Panc1 (cell line): ENCODE data around the gene IPO8.

Experiments used
- POLR2AphosphoS5 ChIP-seq: IDR thresholded peaks from 2 replicates; pipeline ENCODE4 v1.6.1; 2012; ENCODE audit warnings: mild to moderate bottlenecking, low read depth, low read length, moderate library complexity
- SIN3A ChIP-seq: IDR thresholded peaks from 2 replicates; pipeline ENCODE4 v1.6.1; 2012; ENCODE audit warnings: low read depth, mild to moderate bottlenecking, low read length, moderate library complexity, borderline replicate concordance; ENCODE audit not compliant: insufficient read depth
- TCF7L2 ChIP-seq: IDR thresholded peaks from 2 replicates; pipeline ENCODE4 v1.6.1; 2011; ENCODE audit warnings: mild to moderate bottlenecking, low read depth, low read length, inconsistent platforms
- TF ChIP-seq, protein P1 (sequence below): fragments of 450-650 bp; IDR thresholded peaks from 2 replicates; pipeline ENCODE4 v1.5.1; 2017; ENCODE audit warnings: mild to moderate bottlenecking
- TF ChIP-seq, protein P2 (sequence below), 2 experiments: IDR thresholded peaks; 2 replicates each; pipeline ENCODE4 v1.6.1; 2011 to 2012; ENCODE audit warnings: low read depth in 2 of 2, control low read depth in 1 of 2, low read length in 1 of 2, mild to moderate bottlenecking in 1 of 2, moderate library complexity in 1 of 2; ENCODE audit not compliant: insufficient read depth in 1 of 2

DNA sequence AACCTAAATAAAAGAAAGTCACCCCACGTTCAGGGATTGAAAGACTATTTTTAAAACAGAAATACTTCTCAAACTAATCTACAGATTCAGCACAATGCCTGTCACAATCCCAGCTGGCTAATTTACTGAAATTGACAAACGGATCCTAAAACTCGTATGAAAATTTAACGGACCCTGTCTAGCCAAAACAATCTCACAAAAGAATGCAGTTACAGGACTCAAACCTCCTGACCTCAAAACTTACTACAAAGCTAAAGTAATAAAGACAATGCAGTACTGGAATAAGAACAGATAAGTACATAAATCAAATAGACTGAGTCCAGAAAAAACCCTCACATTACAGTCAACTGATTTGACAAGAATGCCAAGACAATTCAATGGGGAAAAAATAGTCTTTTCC, 48.8 kb downstream of the IPO8 start:
- TF ChIP-seq, protein P1, sequence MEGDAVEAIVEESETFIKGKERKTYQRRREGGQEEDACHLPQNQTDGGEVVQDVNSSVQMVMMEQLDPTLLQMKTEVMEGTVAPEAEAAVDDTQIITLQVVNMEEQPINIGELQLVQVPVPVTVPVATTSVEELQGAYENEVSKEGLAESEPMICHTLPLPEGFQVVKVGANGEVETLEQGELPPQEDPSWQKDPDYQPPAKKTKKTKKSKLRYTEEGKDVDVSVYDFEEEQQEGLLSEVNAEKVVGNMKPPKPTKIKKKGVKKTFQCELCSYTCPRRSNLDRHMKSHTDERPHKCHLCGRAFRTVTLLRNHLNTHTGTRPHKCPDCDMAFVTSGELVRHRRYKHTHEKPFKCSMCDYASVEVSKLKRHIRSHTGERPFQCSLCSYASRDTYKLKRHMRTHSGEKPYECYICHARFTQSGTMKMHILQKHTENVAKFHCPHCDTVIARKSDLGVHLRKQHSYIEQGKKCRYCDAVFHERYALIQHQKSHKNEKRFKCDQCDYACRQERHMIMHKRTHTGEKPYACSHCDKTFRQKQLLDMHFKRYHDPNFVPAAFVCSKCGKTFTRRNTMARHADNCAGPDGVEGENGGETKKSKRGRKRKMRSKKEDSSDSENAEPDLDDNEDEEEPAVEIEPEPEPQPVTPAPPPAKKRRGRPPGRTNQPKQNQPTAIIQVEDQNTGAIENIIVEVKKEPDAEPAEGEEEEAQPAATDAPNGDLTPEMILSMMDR, result no peak
- TF ChIP-seq POLR2AphosphoS5 (no peak), TCF7L2 (no peak), SIN3A (no peak)
- TF ChIP-seq, protein P2, sequence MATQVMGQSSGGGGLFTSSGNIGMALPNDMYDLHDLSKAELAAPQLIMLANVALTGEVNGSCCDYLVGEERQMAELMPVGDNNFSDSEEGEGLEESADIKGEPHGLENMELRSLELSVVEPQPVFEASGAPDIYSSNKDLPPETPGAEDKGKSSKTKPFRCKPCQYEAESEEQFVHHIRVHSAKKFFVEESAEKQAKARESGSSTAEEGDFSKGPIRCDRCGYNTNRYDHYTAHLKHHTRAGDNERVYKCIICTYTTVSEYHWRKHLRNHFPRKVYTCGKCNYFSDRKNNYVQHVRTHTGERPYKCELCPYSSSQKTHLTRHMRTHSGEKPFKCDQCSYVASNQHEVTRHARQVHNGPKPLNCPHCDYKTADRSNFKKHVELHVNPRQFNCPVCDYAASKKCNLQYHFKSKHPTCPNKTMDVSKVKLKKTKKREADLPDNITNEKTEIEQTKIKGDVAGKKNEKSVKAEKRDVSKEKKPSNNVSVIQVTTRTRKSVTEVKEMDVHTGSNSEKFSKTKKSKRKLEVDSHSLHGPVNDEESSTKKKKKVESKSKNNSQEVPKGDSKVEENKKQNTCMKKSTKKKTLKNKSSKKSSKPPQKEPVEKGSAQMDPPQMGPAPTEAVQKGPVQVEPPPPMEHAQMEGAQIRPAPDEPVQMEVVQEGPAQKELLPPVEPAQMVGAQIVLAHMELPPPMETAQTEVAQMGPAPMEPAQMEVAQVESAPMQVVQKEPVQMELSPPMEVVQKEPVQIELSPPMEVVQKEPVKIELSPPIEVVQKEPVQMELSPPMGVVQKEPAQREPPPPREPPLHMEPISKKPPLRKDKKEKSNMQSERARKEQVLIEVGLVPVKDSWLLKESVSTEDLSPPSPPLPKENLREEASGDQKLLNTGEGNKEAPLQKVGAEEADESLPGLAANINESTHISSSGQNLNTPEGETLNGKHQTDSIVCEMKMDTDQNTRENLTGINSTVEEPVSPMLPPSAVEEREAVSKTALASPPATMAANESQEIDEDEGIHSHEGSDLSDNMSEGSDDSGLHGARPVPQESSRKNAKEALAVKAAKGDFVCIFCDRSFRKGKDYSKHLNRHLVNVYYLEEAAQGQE (IDR thresholded peaks at IDR 0.05; ENCODE audit: insufficient read depth in 1 of 2, low read depth in 2 of 2, low read length in 1 of 2), result no peak
